GM21825 (cell line): ENCODE results near the gene ALG1.
"Not testable (repeated sequence)": the region's sequence is repeated elsewhere in the genome, so short reads cannot be mapped to it uniquely, and the experiment has no call there.

Experiments used
- ATAC-seq: cut with Tn5 transposase; IDR thresholded peaks from one replicate; pipeline ENCODE4 v1.9.1; 2021; ENCODE audit warnings: mild to moderate bottlenecking, moderate library complexity; ENCODE audit not compliant: unreplicated experiment

Gene ALG1

GRCh38 chr16:5044011-5044540 lies 27.6 kb upstream of the ALG1 start:
- no peak for ATAC-seq

GRCh38 chr16:5044581-5044980 lies 27.1 kb upstream of the ALG1 start:
- ATAC-seq: not testable (repeated sequence)

GRCh38 chr16:5045499-5046115 lies 26.0 kb upstream of the ALG1 start:
- no peak for ATAC-seq

- ATAC-seq: no peak
Observed at GRCh38 chr16:5046914-5047313, 24.7 kb upstream of the ALG1 start.

- no peak for ATAC-seq
Observed at GRCh38 chr16:5054876-5055865, 16.5 kb upstream of the ALG1 start.

GRCh38 chr16:5056352-5056751 lies 15.3 kb upstream of the ALG1 start:
- ATAC-seq: peak; percentile 50

- ATAC-seq: no peak
Observed at GRCh38 chr16:5058476-5058875, 13.2 kb upstream of the ALG1 start.

GRCh38 chr16:5059386-5060072 lies 12.1 kb upstream of the ALG1 start:
- no peak for ATAC-seq

- no peak for ATAC-seq
Observed at GRCh38 chr16:5060073-5060641, 11.5 kb upstream of the ALG1 start.

- no peak for ATAC-seq
Observed at GRCh38 chr16:5062051-5062450, 9.6 kb upstream of the ALG1 start.

GRCh38 chr16:5062790-5063765 lies 8.6 kb upstream of the ALG1 start:
- ATAC-seq: no peak

GRCh38 chr16:5064915-5065314 lies 6.7 kb upstream of the ALG1 start:
- no peak for ATAC-seq

- ATAC-seq: no peak
Observed at GRCh38 chr16:5065326-5065725, 6.3 kb upstream of the ALG1 start.

GRCh38 chr16:5065813-5066212 lies 5.8 kb upstream of the ALG1 start, which contains the start of gene C16orf89:
C16orf89 (minus strand) TSS chr16:5065956; CDS start chr16:5065908, 48 bp downstream.
- no peak for ATAC-seq

GRCh38 chr16:5066511-5066910 lies 5.1 kb upstream of the ALG1 start:
- ATAC-seq: no peak

- no peak for ATAC-seq
Observed at GRCh38 chr16:5069048-5069447, 2.6 kb upstream of the ALG1 start.

GRCh38 chr16:5069854-5070253 lies 1.8 kb upstream of the ALG1 start:
- ATAC-seq: no peak

GRCh38 chr16:5070431-5071186 lies 1.0 kb upstream of the ALG1 start:
- ATAC-seq: no peak

- ATAC-seq: no peak
Observed at GRCh38 chr16:5071341-5071680, 332 bp upstream of the ALG1 start.
